Measurements from ENCODE around the gene VAV3.

VAV3 gene

GRCh38 chr1:107789817-107790524 is 175.0 kb downstream of the VAV3 start:
- DNase-seq (ENCODE audit: low spot score), result no peak
- no peak for TF ChIP-seq CTCF (IDR thresholded peaks at IDR 0.05)
- no peak overlapping the region for H3K27ac ChIP-seq
- H3K4me3 ChIP-seq, result no peak overlapping the region

- Histone ChIP-seq H3K27ac (no peak overlapping the region), H3K4me3 (peak overlapping the region; percentile 57)
- TF ChIP-seq CTCF (IDR thresholded peaks at IDR 0.05), result no peak
- no peak for DNase-seq (ENCODE audit: low spot score)
Observed at GRCh38 chr1:107788206-107789202, 176.5 kb downstream of the VAV3 start.

- Histone ChIP-seq H3K4me3 (no peak overlapping the region), H3K27ac (no peak overlapping the region)
- DNase-seq (ENCODE audit: low spot score), result no peak
- TF ChIP-seq CTCF (IDR thresholded peaks at IDR 0.05), result no peak
Observed at GRCh38 chr1:107787299-107787698, 177.7 kb downstream of the VAV3 start.

- DNase-seq (ENCODE audit: low spot score), result no peak
- no peak for TF ChIP-seq CTCF (IDR thresholded peaks at IDR 0.05)
- H3K27ac ChIP-seq, result no peak overlapping the region
- no peak overlapping the region for H3K4me3 ChIP-seq
Observed at GRCh38 chr1:107786203-107786845, 178.7 kb downstream of the VAV3 start.

- no peak for TF ChIP-seq CTCF (IDR thresholded peaks at IDR 0.05)
- H3K27ac ChIP-seq, result peak overlapping the region in 1 of 2 donors; percentile 46
- no peak overlapping the region for H3K4me3 ChIP-seq
- DNase-seq (ENCODE audit: low spot score), result no peak
Observed at GRCh38 chr1:107785496-107786202, 179.3 kb downstream of the VAV3 start.

- peak; percentile 47 for TF ChIP-seq CTCF (IDR thresholded peaks at IDR 0.05)
- Histone ChIP-seq H3K4me3 (no peak overlapping the region), H3K27ac (no peak overlapping the region)
- no peak for DNase-seq (ENCODE audit: low spot score)
Observed at GRCh38 chr1:107782217-107782845, 182.6 kb downstream of the VAV3 start.
